Right forelimb (tissue), 1 donor: ENCODE data around the gene LZIC.
"Not testable (repeated sequence)": the region's sequence is repeated elsewhere in the genome, so short reads cannot be mapped to it uniquely, and the experiment has no call there.

Experiments used
- DNase-seq: peaks from one replicate; pipeline ENCODE4 v3.0.0-alpha.2; 2018

Gene LZIC

DNA sequence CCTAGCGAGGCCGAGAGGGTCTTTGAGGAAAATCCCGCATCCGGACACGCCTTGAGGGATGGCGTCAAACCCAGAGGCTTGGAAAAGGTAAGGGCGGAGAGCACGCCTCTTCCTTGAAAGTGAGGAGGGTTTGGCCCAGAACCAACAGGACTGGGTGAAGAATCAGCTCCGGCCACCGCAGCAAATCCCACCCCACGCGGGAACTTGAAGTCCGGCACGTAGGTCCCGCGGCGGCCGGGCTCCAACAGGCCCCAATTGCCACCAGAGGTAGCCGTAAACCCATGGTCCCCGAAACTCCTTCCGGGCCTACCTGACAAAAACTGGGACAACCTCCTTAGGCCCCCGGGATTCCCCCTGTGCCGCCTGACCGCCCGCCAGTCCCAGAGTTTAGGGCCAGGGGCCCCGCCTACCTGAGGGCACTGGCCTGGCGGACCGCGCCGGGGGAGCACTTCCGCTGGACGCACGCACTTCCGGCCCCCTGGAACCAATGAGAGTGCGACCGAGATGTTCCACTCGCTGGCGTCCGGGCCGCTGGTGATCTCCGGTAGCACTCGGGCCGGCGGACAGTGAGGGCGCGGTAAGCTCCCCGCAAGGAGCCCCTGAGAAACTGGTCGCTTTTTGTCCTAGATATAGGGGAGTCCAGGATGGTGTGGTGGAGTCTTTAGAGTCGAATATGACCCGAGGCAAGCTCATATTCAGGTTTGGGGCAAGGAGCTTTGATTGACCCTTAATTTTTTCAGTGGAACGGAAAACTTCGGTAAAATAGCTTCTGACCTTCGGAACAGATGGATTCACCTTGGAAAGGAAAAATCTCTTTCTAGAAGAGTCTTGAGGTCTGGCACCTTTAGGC, at the start of gene LZIC, which contains the start of gene NMNAT1:
Gene LZIC (minus strand): TSS at position 453 of the 850 bp plus-strand sequence. CDS start 6,772 bp downstream, outside the sequence.
Gene NMNAT1 (plus strand): TSS at position 537 of the 850 bp plus-strand sequence. CDS start 28,599 bp downstream, outside the sequence.
- DNase-seq = peak; percentile 97

DNA sequence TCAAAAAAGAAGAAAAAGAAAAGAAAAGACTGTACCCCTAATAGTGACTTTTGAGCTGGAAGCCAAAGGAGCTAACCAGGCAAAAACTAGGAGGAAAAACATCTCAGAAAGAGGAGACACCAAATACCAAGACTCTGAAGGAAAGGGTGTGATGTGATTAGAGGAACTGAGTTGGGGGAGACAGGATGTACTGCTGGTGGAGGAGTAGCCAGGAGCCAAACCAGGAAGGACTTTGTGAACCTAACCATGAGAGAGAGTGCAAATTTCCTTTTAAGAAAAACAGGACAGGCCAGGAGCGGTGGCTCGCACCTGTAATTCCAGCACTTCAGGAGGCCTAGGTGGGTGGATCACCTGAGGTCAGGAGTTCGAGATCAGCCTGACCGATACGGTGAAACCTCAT, 49.7 kb upstream of the LZIC start:
- DNase-seq = no peak

DNA sequence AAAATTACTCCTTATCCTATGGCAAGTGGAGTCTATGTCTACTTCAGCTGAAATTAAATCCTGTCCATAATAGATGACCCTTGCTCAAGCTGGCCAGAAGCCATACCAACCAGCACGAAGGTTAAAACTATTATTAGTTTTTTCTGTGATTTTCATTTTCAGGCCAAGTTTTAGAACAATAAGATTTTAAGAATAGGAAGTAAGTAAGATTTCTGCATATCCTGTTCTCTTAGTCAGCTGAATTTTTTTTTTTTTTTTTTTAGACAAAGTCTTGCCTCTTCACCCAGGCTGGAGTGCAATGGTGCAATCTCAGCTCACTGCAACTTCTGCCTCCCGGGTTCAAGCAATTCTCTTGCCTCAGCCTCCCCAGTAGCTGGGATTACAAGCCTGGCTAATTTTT, 47.8 kb upstream of the LZIC start:
- DNase-seq = no peak

DNA sequence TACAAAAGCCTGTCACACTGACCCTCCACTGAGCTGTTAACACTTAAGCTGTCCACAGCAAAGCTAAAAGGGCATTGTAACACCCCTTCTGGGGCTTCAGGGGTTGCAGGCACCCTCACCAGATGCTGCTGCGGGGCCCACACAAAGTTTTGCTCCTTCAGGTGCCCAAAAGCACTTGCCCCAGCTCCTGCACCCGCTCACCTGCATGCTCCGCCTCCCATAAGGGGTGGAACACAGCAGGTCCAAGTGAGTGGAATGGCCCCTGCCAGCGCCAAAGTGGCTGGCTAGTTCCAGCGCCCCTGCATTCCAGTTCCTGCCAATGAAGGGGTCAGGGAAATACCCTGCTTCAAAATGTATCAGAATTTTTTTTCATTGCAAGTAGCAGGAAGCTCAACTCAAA, 46.6 kb upstream of the LZIC start:
- no peak for DNase-seq

DNA sequence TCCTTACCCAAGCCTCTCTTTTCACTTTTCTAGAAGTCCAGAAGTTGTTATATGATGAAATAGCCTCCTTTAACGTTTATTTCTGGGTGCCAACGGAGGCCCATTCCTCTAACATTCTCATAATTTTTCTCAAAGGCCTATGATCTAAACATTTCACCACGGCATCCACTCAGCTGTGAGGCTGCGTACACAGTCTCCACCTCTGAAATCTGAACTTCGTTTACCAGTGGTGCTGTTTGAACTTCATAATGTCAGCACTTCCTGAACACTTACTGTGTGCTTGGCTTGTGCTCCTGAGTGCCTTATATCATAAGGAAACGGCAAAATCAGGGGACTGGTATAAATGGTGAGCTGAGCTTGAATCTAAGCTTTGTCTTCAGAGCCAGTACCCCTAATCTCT, 41.8 kb upstream of the LZIC start:
- DNase-seq = no peak

DNA sequence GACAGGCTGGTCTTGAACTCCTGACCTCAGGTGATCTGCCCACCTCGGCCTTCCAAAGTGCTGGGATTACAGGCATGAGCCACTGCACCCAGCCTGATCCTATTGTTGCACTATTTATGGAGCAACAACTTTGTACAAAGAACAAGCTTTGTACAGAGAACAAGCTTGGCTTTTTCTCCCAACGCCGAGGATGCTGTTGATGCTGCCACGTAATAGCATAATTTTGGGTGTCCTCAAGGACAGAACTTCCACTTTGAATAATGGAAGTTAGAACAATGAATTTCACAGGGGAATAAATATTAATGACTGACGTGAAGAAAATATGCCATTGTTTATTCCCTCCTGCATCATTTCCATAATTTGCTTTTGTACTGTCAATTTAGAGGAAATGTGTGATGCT, 41.1 kb upstream of the LZIC start:
- DNase-seq = no peak

DNA sequence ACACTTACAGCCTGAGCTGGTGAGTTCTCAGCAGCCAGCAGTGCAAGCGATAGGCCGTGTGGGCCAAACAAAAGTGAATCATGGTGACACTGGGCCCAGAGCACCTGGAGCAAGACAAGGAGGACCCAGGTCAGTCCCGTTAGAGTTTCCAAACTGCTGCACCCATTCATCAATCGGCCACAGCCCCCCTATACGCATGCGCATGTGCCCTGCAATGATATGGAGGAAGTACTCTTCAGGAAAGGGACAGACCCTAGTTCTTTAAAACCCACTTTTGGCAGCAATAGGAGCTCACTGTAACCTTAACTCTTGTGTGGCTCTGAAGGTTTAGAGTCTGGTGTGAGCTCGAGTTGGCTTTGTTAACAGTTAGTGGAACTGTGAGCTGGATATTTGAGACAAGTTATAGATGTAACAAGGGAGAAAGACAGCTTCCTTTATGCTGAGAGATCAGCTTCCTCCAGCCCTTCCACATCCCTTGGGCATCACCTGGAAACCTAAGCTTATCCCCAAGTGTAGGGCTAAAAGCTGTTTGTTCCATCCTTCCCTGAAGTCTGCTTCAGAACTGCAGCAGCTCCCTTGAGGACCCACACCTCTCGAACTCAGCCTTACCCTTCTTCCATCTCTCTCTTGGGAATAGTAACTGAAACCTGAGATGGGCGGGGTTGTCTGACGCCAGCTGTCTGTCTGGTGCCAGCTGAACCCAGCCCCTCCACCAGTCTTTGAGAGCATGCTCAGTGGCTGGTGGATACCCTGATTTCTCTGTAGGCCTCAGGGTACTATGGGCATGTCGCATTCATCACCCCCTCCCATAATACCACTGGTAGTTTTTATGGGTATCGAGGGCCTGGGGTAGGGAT, 17.7 kb upstream of the LZIC start:
- peak; percentile 47 for DNase-seq

DNA sequence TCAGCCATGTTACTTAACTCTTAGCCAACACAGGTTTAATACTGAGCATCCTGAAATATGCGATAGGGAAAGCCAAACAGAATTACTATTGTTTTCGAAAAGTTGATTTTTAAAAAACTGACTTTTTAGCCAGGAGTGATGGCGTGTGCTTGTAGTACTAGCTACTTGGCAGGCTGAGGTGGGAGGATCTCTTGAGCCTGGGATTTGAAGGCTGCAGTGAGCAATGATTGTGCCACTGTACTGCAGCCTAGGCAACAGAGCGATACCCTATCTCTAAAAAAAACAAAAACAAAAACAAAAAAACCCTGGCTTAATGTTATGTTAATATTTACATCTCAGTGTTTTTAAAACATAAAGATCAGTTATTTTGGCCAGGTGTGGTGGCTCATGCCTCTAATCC, 16.8 kb upstream of the LZIC start:
- no peak for DNase-seq

DNA sequence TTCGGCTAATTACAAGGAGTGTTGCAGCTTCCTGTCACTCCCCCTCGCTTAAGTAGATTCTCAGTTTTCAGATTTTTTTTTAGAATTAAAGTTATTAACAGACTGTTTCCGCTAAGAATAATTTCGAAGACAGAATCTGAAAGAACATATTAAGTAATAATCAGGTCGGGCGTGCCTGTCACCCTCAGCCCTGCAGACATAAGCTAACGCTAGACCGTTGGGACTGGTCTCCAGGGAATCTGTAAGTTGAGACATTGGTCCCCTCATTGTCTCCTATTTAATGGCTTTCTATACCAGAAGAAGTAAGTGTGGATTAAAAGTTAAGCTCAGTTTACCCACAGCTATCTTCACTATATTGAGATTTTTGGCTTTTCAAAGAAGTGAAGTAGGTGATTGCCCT, 14.5 kb upstream of the LZIC start:
- no peak for DNase-seq

DNA sequence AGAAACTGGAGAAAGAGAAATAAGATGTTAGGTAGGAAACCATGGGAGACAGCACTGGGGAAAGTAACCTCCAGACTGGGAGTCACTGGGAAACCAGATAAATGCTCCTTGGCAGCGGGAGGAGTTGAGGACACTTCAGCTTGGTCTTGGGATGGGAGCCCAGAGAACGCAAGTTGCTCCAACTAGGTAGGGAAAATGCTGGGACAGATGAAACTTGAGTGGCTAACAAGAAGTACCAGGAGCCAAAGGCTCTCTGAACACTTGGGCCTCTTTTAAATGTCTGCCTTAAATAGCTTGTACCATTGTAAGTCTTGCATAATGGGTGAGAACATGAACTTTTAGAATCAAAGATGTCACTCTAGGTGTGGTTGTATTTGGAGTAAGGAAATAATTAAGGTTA, 3.1 kb upstream of the LZIC start:
- DNase-seq = no peak

DNA sequence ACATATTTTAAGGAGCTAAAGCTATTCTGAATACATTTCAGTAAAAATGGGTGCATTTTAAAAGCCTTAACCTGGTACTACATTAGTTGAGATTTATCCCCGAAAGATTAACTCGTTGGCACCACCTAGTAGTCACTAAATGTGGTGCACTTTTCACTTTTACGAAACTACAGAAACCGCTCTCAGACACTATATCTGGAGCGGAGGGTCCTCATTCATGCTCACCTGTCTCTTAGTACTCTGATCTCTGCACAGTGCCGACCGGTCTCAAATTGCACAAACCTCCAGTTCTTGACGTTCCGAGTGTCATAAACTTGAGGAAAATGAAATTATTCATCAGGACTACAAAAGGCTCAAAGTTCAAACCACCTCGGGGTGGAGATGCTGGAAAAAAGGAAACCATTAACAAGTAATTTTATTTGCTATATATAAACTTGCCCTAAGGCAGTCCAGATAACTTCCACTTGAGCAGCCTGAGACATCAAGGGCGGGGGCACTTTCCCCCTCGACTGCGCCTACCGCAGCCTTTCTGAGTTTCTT, 722 bp downstream of the LZIC start:
- no peak for DNase-seq

DNA sequence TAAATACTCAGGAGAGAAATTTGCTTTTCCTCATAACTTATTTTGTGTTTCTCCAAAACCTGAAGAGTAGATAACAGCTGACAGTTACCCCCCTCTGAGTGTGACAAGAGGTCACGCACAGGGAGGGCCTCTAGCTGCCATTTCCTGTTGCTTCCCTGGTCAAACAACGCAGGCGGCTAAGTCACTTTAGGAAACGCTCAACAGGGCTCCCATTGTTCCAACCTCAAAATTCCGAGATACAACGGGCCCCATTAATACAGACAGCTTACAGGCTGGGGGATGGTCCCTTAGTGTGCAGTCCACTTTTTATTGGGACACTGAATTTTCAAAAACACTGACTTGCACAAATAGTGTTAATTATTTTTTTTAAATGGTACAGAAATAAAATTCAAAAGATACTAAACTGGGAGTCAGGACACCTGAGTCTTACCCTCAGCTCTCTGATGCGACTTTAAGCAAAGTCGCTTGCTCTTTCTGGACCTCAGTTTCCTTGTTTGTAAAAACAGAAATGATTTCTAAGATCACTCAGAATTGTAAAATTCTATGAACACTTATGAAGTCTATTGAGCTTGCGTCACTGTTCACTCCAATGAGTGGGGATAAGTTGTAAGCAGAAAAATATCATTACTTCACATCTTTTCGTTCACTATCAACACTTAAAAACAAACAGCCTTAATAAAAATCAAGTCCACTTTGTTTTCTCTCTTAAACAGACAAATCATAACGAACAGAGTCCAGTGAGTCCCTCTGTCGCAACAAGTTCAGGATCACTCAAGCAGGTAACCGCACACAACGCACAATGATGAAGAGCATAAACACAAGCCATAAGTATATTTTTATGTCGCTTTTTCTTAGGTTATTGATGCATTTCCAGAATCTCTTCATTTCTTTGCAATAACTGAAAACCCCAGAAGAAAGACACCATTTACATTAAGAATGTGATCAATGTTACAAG, 13.5 kb downstream of the LZIC start:
- DNase-seq = no peak

DNA sequence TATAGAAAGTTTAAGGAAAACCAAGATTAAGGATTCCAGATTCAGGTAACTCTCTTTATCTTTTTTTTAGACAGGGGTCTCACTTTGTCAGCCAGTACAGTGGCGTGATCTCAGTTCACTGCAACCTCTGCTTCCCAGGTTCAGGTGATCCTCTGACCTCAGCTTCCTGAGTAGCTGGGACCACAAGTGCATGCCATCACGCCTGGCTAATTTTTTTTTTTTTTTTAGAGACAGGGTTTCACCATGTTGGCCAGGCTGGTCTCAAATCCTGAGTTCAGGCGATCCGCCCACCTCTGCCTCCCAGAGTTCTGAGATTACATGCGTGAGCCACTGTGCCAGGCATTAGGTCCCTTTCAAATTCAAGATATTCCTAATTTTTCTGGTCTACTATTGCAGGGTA, 15.9 kb downstream of the LZIC start:
- DNase-seq = no peak

DNA sequence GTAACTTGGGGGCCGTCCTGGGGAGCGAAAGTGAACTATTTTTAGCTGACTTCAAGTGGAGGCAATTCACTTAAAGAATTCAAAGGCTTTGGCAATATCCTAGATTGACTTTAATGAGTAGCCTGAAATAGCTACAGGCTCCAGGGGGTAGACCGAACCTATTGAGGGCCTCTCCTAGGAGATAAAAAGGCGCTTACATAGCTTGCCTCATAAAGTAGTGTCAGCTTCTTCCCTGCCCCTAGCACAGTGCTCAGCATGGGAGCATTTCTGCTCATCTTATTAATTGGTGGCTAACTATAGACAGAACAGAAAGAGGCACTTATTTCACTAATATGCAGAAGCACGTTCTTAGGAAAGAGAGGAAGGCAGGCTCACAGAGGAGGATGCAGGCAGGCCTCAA, 20.8 kb downstream of the LZIC start:
- no peak for DNase-seq

DNA sequence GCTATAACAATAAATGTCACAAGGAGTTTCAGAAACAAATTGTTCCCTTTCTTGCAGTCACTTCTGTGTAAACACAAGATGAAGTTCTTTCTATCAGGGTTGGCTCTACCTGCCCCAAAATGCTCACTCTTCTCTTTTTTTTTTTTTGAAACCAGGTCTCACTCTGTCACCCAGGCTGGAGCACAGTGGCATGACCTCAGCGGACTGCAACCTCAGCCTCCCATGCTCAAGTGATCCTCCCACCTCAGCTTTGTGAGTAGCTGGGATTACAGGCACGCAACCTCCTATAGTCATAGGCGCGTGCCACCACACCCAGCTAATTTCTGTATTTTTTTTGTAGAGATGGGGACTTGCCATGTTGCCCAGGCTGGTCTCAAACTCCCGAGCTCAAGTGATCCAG, 22.6 kb downstream of the LZIC start:
- no peak for DNase-seq

DNA sequence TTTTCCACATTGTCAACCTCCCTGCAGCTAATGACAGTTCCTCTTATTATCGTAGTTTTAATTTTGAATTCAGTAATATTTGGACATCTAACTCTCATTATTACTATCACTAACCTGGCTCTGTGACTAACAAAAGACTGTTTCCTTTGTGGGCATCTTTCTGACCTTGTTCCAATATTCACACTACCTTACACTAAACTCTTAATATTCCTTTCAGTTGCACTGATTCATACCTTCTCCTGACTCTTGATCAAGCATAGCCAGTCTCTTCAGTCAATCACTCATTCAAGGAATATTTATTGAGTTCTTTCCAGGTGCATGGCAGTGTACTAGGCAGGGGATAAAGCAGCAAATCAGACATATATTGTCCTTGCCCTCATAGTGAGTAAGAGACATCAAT, 25.3 kb downstream of the LZIC start:
- no peak for DNase-seq

DNA sequence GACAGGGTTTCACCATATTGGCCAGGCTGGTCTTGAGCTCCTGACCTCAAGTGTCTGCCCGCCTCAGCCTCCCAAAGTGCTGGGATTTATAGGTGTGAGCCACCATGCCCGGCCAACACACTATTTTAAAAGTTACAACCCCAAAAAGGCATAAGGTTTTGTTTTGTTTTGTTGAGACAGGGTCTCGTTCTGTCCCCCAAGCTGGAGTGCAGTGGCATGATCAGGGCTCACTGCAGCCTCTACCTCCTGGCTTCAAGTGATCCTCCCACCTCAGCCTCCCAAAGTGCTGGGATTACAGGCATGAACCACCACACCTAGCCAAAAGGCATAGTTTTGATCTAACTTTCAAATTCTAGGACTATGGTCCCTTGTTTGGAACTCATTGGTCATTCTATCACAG, 25.7 kb downstream of the LZIC start:
- not testable (repeated sequence) for DNase-seq

DNA sequence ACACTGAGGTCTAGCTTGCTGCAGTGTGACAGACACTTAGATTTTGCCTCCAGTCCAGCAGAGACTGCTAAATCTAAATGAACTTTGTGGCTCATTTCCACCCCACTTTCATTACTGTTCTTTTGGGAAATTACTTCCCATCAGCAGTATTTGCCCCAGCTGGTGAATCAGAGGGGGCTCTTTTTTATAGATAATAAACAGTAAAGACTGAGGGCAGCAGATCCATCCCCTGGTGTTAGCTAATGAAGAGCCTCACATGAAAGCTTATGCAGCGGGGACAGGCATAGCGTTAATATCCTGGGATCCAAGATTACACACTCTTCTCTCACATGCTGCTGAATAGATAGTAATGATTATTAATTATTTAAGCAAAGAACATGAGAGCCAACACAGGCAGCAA, 26.7 kb downstream of the LZIC start:
- no peak for DNase-seq

DNA sequence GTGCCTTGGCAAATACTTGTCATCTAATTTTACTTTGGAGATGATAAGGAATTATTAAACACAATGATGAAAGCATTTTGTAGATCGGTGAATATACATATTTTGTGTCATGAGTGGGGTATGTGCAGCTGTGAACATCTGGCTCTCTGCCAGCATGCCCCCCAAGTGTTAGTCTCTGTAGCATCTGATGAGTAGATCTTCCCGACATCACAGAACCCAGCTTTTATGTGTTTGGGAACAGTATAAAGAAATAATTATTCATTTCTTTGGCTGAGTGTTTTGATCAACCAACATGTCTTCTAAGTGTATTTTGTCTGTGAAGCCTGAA, 28.6 kb downstream of the LZIC start:
- no peak for DNase-seq

DNA sequence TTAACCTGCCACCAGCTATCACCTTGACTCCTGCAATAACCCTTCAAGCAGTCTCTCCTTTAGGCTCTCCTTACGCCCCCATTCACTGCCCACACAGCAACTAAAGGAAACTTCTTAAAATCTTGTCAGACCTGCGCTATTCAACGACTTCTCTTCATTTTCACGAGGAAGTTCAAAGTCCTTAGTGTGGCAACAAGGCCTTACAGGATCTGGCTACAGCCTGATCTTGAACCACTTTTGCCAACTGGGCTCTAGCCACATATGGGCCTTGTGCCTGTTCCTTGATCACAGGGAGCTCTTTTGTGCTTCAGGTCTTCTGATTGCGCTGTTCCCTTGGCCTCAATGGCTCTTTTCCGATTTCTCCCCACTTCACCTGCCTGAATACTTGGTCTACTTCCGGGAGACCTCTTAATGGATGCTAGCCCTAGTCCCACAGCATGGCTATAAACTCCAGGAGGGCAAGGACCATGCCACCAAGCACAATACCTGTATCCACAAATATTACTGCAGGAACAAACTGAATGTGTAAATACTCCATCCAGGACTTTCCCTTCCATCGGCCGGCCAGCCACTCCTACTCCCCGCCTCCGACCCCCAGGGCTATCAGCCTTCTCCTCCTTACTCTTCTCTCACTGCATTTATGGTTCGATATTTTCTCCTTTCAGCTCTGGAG, 30.8 kb downstream of the LZIC start:
- DNase-seq = no peak

DNA sequence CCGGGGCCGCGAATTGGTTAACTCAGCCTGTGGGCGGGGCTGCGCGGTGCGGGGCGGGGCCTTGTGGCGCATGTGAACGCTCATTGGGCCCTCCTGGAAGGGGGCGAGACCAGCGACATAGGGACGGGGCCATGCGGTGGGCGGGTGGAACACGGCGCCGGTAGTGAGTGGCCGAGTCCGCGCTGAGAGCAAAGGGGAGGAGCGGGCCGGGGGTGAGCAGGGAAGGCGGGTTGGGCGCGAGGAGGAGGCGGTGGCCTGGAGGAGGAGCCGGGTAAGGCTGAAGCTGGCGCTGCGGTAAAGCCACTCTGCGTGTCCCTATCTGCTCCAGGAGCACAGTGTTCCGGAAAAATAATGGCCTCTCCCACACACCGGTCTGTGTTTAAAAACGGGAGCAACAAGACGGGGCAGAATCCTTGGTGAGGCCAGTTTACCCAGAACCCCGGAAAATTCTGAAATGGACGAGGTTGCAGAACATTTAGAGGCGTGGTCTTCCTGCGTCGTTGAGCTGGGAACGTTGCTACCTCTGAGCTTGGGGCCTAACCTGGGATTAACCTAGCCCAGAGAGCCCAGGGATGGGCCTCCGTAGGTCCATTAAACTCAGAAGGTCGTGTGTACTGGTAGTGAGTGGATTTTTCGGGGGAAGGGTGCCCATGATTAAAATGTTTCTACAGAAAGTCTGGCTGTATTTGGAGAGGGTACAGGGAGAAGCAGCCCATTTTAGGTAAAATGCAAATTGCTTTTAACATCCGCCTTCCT, 32.6 kb downstream of the LZIC start:
- DNase-seq = peak; percentile 100
